ENCODE results near the gene PIP4K2B. TPM values are rescaled to one million over a fixed set of nuclear protein-coding genes. Genes with fewer than 3 reads are reported as not detected.

Gene PIP4K2B
- total and polyA plus RNA-seq, 2 of the 8 experiments (the other 6 are each of a cell fraction or from before 2014, with no cell fraction given) = 21.5 to 57.8 TPM

DNA sequence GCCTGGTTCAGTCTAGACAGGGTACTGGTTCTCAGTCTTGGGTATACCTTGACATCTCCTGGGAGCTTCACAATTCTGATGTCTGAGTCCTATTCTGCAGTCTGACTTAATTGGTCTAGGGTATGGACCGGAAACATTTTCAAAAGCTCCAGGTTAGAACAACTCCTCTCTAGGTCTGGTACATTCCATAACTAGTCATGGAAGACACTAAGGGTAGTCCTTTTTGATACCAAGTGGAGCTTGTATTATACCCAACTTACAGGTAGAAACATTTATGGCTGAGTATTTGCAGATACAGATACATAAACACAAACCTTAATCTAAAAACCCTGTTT, 49.2 kb upstream of the PIP4K2B start:
- ChIA-PET CTCF (ENCODE audit: partially characterized antibody) (interaction anchor here (0.9 to 1.0 kb wide), 2 partner anchors 8 to 13 kb away, joined by 4 read pairs; no protein-coding TSS in a partner anchor), POLR2A (ENCODE audit: partially characterized antibody) (interaction anchor here (0.5 to 15.5 kb wide), 22 partner anchors 8 to 1371 kb away, joined by 3 to 468 read pairs (median 4); partner anchors contain the start of genes CWC25, LASP1 and PIP4K2B)
- DNase-seq (ENCODE audit: low read depth in 1 of 2, low spot score in 2 of 2) = no peak

More for the DNA sequence above, 49.2 kb upstream of the PIP4K2B start:
- no peak overlapping the region for H3K18ac ChIP-seq (ENCODE audit: extremely low read depth, low read length)
- no peaks in the 10 kb centered on the region; the same call in none of the 2 replicates for H3K79me1 ChIP-seq (ENCODE audit: low read depth, low read length)
- H2AFZ ChIP-seq (ENCODE audit: low read length) = no peak overlapping the region
- no peaks in the 10 kb centered on the region for H3K9me3 ChIP-seq (ENCODE audit: insufficient read depth in 2 of 2, low read depth in 1 of 2, low read length in 1 of 2)
- peaks cover 22 to 34% of the 10 kb centered on the region in 2 experiments for H3K79me2 ChIP-seq (ENCODE audit: control insufficient read depth in 1 of 2, insufficient read depth in 2 of 2, low read length in 2 of 2)
- no peak overlapping the region for H2BK12ac ChIP-seq (ENCODE audit: low read depth, low read length)
- no peak overlapping the region for H3K27ac ChIP-seq (ENCODE audit: low read depth, low read length)
- H2BK120ac ChIP-seq (replicated peaks; ENCODE audit: low read depth, low read length) = no peak overlapping the region
- H3K4me1 ChIP-seq (replicated peaks in 1 of 4; ENCODE audit: control insufficient read depth in 3 of 4, insufficient read depth in 4 of 4, low read length in 3 of 4) = peaks cover 3 to 10% (median 5%) of the 10 kb centered on the region in 4 experiments; a peak in 5 of 7 replicates
- no peak overlapping the region for H2BK5ac ChIP-seq (ENCODE audit: low read depth, low read length)
- H2AK5ac ChIP-seq (ENCODE audit: low read depth, low read length) = no peak overlapping the region
- peak; percentile 15; the same call in 1 of the 2 replicates for TF ChIP-seq POLR2AphosphoS5 (IDR thresholded peaks at IDR 0.05; ENCODE audit: low read depth, low read length)
- peak in 1 of 2 experiments; percentile 70; a peak in 1 of 3 replicates for TF ChIP-seq POLR2A (IDR thresholded peaks at IDR 0.05; ENCODE audit: control extremely low read depth in 1 of 2, low read depth in 2 of 2, low read length in 2 of 2)
- no peak for TF ChIP-seq TBP (IDR thresholded peaks at IDR 0.05; ENCODE audit: low read depth, low read length)
- H4K91ac ChIP-seq (replicated peaks; ENCODE audit: insufficient read length, low read length) = no peak overlapping the region
- H3K4me3 ChIP-seq (ENCODE audit: extremely low read depth in 1 of 4, insufficient read depth in 2 of 4, low read depth in 3 of 4, low read length in 4 of 4) = no peak overlapping the region
- H2BK20ac ChIP-seq (ENCODE audit: low read length) = no peak overlapping the region
- H3K9ac ChIP-seq (replicated peaks in 1 of 4; ENCODE audit: extremely low read depth in 1 of 4, low read depth in 3 of 4, low read length in 3 of 4) = no peak overlapping the region
- H2BK15ac ChIP-seq (ENCODE audit: low read length) = no peak overlapping the region
- H3K14ac ChIP-seq (ENCODE audit: insufficient read length) = no peak overlapping the region
- no peak overlapping the region for H4K5ac ChIP-seq (ENCODE audit: insufficient read length, low read depth, low read length)
- no peak overlapping the region for H4K8ac ChIP-seq (ENCODE audit: extremely low read depth, insufficient read depth, low read length)
- H3K4ac ChIP-seq (replicated peaks; ENCODE audit: insufficient read length, low read depth, low read length) = no peak overlapping the region
- no peak overlapping the region for H3K23ac ChIP-seq (ENCODE audit: insufficient read length)
- peaks cover 6 to 22% of the 10 kb centered on the region in 2 experiments for H4K20me1 ChIP-seq (replicated peaks in 1 of 2; ENCODE audit: control insufficient read depth in 1 of 2, insufficient read depth in 2 of 2, low read length in 2 of 2)
- H3K36me3 ChIP-seq (ENCODE audit: control insufficient read depth in 2 of 4, insufficient read depth in 4 of 4, low read length in 3 of 4) = peaks cover 42 to 65% (median 53%) of the 10 kb centered on the region in 4 experiments
- FAIRE-seq = no peak
- no peak overlapping the region for H3K4me2 ChIP-seq (ENCODE audit: insufficient read depth in 1 of 2, low read depth in 2 of 2, low read length in 2 of 2)
- no peak overlapping the region for H3K56ac ChIP-seq (replicated peaks; ENCODE audit: insufficient read length, low read depth, low read length)
- WGBS, 2 experiments (ENCODE audit: extremely low coverage in 1 of 2, insufficient coverage in 1 of 2, insufficient read length in 1 of 2, insufficient replicate concordance in 2 of 2, low coverage in 1 of 2, low lambda C conversion rate in 2 of 2, missing lambda C conversion rate in 1 of 2) = 88% methylated on average over 1 of the region's 1 CpG; no CpG with 5 or more reads in 1 of the 2 experiments
- peaks cover 10% of the 10 kb centered on the region for H3K23me2 ChIP-seq (ENCODE audit: low read depth, low read length)
- no peaks in the 10 kb centered on the region for H3K27me3 ChIP-seq (replicated peaks in 1 of 4; ENCODE audit: control insufficient read depth in 3 of 4, extremely low read depth in 1 of 4, insufficient read depth in 3 of 4, low read length in 3 of 4)

Measured in H1 (cell line).